HG03521 (cell line): ENCODE results near the gene NTMT1.

Experiments used
- ATAC-seq: cut with Tn5 transposase; IDR thresholded peaks from one replicate; pipeline ENCODE4 v1.9.1; 2021; ENCODE audit warnings: mild to moderate bottlenecking, moderate library complexity; ENCODE audit not compliant: unreplicated experiment

NTMT1 gene

DNA sequence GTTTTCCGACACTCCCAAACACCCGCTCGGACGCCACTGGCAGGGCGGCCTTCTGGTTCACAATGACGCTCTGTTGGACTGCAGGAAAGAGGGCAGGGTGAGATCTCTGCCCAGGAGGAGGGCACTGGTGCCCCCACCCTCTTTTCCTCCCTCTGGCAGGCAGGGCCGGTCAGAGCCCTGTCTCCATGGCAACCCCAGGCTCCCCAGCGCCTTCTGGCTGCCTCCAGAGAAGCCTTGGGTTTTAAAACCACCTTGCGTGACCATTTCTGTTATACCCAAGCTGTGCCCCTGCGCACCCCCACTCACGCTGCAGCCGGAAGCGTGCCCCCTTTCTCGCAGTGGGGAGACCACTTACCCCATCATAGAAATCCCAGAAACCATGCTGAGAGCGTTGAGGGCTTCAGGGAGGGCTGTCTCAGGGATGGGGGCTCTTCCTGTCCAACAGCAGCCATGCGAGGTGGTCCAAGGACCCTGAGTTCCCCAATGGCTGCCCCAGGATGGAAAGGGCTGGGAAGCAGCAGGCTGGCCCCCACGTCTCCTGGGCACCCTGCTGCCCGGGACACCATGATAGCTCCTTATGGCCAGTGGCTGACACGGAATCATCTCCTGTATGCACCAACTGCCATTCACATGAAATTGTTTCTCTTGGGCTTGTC lies 12.3 kb upstream of the NTMT1 start:
- ATAC-seq, result no peak

DNA sequence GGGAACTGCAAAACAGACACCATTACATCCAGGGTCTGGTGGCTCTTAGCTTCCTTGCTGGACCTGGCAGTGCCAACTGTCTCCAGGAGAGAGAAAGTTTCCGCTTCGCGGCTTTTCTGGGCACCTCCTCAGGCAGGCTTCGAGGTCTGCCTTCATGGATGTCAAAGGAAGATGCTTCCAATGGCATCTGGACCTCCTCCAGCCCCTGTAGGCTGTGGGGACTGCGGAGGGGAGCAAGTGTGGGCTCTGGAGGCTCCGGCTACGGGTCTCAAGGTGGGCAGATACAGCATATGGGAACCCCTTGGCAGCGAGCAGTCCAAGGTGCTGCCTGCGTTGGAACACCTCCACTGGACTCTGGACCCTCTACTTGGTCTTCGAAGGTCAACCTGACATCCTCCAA lies 11.0 kb upstream of the NTMT1 start:
- no peak for ATAC-seq

DNA sequence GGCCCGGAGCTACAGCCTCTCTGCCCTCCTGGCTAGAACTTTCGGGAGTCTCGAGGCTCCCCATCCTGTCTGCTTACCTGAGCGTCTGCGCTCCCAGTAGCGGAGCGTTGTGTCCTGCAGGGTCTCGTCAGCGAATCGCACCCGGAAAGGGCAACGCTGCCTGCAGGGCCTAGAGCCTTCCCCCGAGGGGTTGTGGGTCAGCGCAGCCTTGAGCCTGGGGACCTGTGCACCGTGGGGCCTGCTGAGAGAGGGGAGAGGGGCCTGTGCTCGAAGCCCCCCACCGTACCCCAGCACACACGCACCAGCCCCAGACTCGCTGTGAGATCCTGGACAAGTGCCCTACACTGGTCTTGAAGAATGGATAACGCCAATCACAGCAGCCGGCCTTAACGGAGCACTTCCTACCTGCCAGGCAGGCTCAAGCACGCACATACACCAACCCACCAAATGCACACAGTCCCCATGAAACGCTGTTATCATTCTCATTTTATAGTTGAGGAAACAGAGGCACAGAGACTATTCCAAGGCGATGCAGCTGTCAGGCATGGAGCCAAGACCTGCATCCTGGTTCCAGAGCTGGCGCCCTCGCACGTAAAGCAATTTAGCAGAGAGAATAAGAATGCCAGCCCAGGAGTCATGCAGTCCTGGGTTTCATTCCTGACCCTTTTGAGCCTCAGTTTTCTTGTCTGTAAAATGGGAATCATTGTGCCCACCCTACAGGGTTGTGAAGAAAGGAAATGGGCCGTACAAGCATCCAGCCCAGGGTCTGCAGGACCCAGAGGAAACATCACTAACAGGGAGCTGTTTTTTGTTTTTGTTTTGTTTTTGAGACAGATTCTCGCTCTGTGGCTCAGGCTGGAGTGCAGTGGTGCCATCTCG lies 10.3 kb upstream of the NTMT1 start:
- ATAC-seq, result no peak

DNA sequence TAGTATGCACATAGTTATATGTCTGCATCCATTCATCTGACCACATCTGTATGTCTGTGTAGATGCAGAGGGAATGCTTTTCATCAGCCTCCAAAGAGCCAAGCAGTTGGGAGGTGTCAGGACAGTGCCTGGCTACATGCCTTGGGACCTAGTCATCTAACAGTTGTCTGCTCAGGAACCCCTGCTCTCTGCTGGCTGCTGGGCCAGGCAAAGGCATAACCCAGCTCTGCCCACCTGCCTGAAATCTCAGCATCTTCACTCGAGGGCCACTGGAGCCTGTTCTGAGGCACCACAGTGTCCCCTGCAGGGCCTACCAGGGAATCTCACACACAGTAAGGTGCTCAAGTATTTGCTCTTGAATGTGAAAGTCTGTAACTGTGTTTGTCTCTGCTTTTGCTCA lies 8.8 kb upstream of the NTMT1 start:
- no peak for ATAC-seq

DNA sequence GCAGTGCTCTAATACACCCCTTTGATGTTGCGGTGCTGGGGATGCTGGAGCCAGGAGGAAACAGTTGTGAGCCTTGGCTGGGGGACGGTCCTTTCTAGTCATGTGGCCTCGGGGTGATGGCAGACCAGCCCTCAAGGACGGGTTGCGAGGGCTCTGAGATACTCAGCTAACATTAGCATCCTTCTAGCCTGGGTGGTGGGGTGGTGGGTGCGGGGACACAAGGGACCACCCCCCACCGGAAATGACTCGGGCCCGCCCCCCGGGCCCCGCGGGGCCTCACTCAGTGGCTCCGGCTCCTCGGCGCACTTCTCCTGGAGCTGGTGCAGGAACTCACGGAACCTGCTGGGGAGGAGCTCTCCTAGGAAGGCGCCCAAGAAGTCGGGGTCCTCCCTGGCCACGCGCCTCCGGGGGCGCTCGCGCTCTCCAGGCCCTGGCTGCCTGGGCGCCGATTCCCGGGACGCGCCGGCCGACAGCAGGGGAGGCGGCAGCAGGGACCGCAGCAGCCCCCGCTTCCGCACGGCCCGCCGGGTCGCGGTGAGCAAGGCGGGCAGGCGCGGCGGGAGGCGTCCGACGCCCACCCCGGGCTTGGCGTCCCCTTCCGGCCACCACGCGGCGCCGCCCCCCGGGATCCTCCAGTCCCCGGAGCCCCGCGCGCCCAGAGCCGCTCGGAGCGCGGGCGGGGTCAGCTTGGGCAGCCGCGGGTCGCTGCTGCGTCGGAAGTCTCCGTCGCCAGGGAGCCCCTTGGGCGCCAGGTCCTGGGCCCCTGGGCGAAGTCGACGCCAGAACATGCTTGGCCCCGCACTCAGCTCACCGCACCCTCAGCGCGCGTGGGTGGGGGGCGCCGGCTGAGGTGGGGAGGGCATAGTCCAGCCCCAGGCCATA lies 5.9 kb upstream of the NTMT1 start:
- ATAC-seq, result no peak

DNA sequence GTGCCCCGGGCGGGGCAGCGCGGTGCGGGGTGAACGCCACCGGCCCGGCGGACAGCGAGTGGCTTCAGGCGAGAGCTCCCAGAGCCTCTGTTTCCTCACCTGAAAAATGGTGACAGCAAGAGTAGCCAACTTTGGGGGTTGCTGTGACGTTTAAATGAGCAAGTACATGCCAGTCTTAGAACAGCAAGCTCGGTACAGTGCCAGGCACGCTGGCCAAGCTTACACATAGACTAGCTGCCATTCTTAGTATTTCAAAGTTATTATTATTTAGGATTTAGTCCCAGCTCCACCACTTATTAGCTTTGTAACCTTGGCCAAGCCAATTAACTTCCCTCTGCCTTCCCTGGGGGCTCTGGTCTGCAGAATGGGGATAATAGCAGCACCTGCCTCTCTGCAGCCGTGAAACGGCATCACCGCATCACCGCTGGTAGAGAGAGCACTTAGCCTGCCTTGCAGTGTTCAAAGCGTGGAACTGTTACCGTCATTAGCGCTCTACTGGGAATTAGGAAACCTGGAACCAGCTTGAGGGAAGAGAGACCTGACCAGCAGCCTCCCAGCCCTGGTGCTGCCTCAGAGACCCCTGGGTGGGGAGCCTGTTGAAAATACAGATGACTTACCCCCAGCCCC lies 5.2 kb upstream of the NTMT1 start, which contains the start of gene C9orf50:
C9orf50 (minus strand) TSS at position 433 of the 627 bp plus-strand sequence. CDS start 527 bp downstream, outside the sequence.
- ATAC-seq, result no peak

DNA sequence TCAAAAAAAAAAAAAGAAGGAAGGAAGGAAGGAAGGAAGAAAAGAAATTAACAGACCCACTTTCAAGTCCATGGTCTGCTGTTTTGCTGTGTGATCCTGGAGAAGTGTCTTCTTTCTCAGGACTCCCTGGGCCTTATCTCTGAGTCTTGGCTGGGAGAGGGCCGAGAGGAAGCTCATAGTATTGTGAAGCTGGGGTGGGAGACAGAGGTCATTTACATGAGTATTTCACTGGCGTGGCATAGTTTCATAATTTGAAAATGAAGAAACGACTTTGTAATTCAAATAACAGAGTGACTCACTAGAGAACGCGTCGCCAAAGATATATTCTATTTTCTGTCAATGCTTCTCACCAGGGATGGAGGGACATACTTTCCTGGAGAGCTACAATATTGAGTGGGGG lies 2.6 kb upstream of the NTMT1 start:
- ATAC-seq, result no peak

DNA sequence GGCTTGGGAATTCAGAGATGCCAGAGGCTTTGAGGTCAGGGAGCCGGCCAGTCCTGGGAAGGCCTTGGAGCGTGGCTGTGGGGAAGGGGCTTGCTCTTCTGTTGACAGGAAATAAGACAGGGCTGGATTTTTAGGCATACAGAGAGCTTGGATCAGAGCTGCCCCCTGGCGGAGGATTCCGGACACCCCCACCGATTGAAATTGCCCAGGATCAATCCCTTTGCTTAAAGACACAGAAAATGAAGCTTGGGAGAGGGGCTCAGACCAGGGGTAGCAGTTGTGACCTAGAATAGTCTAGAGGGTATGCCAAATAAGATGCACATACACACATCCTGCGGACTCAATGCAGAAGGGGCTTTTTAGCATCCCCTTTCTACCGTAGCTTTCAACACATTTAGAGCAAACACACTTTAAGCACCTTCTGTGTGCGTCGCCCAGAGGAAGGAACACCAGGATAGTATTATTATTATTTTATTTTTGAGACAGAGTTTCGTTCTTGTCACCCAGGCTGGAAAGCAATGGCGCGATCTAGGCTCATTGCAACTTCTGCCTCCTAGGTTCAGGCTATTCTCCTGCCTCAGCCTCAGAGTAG lies 1.7 kb upstream of the NTMT1 start:
- no peak for ATAC-seq

DNA sequence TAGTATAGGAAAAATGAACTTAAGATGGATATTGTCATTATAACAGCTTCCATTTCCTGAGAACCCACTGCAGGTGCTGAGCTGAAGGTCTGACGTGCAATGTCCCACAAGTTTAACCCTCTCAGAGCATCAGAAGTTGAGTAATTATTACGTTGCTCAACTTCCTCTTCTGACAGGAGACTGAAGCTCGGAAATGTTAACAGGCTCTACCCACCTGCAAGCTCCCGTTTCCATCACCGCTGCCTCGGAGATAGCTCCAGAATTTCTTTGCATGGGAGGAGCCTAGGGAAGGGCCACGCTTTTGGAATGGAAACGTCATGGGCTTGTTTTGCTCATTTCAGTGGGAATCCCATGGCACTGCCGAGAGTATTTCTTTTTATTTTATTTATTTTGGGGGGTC lies 1.0 kb upstream of the NTMT1 start:
- no peak for ATAC-seq

DNA sequence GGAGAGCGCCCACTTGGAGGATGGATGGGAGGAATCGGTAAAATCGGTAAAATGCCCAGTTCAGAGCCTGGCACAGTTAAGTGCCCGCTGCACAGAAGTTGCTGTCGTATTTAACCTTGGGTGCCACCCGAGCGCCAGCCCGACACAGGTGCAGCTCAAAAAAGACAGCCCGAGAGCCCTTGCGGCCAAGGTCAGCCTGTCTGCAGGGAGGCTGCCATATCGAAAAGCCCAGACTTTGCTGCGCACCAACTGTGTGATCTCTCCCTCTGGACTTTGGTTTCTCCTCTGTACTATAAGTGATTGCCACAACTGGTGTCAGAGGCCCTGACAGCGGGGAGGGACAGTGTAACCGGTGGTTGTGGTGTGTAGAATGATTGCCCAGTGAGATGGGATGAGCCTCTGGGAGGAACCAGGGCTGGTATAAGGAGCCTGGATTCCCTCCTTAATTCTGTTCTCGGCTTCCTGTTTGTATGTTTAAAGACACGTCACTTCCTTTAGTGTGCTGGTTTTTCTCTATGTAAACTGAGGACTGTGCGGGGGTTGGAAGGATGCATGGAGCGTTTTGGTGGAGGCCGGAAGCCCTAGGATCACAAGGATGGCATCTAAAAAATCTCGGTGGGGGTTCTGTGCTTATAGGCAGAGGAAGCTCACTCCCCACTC lies 792 bp downstream of the NTMT1 start:
- peak; percentile 12 for ATAC-seq

DNA sequence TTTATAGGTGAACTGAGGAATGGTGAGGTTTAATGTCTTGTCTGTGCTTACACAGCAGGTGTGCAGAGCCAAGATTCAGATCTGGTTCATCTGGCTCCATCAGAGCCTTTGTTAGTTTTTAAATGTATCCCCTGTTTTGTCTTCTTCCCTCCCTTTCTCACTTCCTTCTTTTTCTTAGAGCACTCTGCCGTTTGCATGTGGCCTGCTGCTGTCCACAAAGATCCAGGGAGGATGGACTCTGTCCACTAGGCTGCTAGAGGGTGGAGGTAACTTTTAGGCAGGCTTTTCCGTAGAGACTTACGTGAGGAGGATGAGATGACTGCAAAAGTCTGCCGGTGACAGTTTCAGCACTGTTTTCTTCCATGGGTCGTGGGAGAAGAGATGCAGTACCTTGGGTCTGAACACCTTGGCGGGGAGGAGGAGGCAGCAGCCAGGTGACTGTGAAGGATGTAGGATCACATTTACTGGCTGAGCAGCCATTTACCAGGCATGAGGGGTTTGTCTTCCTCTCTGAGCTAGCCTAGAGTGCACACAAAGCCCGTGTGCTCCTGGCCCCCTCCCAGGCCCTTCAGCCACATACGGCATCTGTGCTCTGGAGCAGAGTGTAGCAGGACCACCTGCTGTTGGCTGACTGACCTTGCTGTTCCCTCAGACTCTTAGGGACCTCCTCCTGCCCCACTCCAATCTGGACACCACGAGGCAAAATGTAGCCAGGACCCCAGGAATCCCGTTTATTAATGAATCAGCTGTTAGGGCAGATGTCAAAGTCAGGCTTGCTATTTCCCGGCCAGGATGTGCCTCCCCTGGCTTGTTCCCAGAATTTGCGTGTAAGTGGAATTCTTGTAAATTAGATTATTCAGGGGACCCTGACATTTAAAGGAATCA lies 1.8 kb downstream of the NTMT1 start:
- no peak for ATAC-seq

DNA sequence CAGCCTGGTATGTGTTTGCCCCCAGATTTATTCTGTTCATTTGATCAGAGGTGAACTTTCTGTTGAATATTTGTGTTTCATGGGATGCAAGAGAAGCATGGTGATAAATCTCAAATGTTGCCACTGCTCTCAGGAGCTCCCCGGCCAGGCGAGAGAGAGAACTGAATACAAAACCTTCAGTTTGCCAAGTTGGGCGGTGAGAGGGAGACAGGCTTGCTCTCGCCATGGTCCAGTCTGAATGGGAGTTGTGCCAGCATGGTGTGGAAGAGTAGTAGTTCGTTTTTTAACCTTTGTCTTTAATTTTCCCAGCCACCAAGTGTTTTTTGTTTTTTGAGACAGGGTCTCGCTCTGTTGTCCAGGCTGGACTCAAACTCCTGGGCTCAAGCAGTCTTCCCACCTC lies 2.7 kb downstream of the NTMT1 start:
- ATAC-seq, result no peak

DNA sequence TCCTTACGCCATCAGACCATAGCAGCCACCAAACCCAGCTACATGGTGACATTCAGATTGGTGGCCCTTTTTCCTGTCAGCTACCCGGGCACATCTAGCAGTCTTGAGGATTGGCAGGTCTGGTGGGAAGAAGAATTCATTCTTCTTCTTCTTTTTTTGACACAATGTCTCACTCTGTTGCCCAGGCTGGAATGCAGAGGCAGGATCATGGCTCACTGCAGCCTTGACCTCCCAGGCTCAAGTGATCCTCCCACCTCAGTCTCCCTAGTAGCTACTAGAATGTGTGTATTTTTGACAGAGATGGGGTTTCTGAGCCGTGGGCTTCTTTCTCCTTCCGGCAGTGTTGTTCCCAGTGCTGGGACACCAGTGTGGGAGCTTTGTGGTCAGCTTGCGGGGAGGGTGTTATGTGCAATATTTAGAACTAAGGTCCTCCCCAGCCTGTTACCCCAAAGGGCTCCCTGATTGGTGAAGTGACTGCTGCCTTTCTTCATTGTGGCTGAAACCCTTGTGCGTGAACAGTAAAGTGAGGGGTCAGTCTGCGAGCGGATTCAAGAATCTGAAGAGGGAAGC lies 3.4 kb downstream of the NTMT1 start:
- ATAC-seq, result no peak

DNA sequence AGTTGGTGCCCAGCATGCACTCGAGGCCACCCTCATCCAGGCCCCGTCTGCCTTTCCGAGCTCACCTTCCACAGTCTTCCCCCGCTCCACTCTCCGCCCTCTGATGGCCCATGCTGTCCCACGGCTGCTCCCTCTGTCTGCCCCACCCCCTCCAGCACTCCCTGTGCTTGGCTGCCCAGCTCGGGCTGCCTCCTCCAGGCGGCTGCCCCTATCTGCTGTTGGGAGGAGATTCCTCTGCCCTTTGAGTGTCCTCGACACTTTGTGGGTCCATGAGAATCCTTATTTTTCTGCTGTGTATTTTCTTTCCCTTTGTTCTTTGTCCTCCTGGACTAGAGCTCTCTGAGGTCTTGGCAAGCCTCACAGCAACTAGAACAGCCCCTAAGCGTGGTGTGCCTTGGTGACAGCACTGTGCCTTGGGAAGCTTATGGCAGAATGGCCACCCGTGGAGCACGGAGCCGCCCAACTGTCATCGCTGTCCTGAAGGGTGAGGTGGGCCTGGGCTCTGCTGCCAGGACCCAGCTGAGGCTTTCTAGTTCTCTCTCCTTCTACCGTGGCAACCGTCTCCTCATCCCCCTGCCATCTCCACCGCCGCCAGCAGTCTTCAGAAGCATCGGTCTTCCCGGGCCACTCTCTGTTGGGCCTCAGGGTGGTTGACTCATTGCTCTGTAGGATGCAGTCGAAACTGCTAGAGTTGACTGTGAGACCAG lies 5.2 kb downstream of the NTMT1 start:
- ATAC-seq, result no peak

DNA sequence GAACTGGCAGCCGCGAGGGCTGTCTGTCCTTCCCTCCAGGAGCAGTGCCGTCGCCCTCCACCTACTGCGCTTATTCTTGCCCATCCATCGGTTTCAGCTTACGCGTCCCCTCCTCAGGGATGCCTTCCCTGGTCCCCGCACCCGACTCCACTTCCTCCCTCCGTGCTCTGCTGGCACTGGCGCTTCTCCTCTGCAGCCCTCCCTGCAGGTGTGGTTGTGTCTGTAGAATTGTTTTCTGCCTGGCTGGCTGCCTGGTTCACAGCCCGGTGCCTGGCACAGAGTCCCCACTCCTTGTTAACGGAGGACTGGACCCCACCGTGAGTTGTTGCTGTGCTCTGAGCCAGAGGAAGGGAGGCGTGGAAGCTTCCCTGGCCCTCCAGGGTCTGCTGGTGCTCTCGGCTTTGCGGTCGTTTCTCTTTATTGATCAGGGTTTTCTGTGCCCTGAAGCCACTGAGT lies 5.7 kb downstream of the NTMT1 start:
- ATAC-seq, result no peak

DNA sequence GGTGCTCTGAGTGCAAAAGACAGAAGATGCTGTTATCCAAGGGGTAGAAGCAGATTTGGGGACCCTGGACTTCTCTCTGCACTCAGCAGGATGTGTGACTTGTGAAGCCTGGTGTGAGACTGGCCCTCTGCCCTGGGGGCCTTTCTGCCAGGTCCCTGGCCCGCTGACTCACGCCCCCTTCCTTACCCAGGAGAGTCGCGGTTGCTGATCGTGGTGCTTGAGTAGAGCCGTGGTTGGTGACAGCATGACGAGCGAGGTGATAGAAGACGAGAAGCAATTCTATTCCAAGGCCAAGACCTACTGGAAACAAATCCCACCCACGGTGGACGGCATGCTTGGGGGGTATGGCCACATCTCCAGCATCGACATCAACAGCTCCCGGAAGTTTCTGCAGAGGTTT lies 6.5 kb downstream of the NTMT1 start:
- no peak for ATAC-seq

DNA sequence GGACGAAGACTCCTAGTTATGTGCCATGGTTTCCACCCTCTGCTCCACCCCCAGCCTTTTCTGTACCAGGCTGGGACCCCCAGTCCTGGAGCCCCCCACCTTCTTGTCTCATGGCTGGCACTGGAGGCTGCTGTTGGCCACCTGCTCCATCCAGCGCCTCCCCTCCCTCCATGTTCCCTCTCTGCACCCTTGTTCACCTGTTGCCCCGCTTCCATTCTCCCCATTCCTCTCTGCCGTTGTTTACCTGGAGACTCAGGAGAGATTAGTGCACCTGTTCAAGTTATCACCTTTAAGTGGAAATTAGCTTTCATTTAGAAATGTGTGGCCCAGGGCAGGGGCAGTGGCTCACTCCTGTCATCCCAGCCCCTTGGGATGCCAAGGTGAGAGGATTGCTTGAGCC lies 7.2 kb downstream of the NTMT1 start:
- ATAC-seq, result no peak

DNA sequence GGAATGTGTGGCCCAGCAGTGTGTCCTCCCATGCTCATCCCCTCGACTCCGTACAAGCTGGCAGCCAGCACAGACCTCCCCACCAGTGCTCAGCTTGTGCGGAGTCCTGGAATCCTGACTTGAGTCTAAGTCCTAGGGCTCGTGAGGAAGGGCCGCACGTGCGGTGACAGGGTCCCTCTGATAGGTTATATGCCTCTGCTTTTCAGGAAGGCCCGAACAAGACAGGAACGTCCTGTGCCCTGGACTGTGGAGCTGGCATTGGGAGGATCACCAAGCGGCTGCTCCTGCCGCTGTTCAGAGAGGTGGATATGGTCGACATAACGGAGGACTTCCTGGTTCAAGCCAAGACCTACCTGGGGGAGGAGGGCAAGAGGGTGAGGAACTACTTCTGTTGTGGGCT lies 7.9 kb downstream of the NTMT1 start:
- ATAC-seq, result no peak
